Omental fat pad (tissue), 4 donors: ENCODE measurements around the gene ABHD17A. TPM values are rescaled to one million over a fixed set of nuclear protein-coding genes. Genes with fewer than 3 reads are reported as not detected.

ENCODE experiments used
- ATAC-seq: fragments of 150-250 bp; one replicate; pipeline ENCODE4 v1.9.1; 2016; ENCODE audit warnings: mild to moderate bottlenecking, moderate library complexity; ENCODE audit not compliant: low FRiP score
- DNase-seq: peaks from one replicate; pipeline ENCODE4 v3.0.0-alpha.2; 2019; ENCODE audit warnings: low spot score
- CTCF ChIP-seq, 3 donors: fragments of 450-650 bp; IDR thresholded peaks; one replicate each; pipeline ENCODE4 v1.5.1; 2016 to 2017; ENCODE audit warnings: antibody characterized with exemption in 3 of 3, mild to moderate bottlenecking in 3 of 3, moderate library complexity in 2 of 3
- total RNA-seq, 4 donors: library from RNA; depleted of rRNA; stranded (reverse); fragments of >200 nt; gene quantifications; one replicate each; pipeline ENCODE4 v1.1.0, GENCODE V29; 2016

Gene ABHD17A
- total RNA-seq, 4 donors from 2014 or later: 70.1 to 117 (median 87.8) TPM

GRCh38 chr19:1832046-1832663 is 53.1 kb downstream of the ABHD17A start:
- DNase-seq (no peak), ATAC-seq (no peak)
- no peak for TF ChIP-seq CTCF (IDR thresholded peaks at IDR 0.05)

- no peak for DNase-seq
- TF ChIP-seq CTCF (IDR thresholded peaks at IDR 0.05): no peak
- no peak for ATAC-seq
Observed at GRCh38 chr19:1830978-1831377, 54.3 kb downstream of the ABHD17A start.

- ATAC-seq: no peak
- no peak for DNase-seq
- no peak for TF ChIP-seq CTCF (IDR thresholded peaks at IDR 0.05)
Observed at GRCh38 chr19:1830568-1830967, 54.7 kb downstream of the ABHD17A start.

GRCh38 chr19:1829958-1830357 is 55.3 kb downstream of the ABHD17A start:
- no peak for TF ChIP-seq CTCF (IDR thresholded peaks at IDR 0.05)
- no peak for ATAC-seq
- no peak for DNase-seq

- TF ChIP-seq CTCF (IDR thresholded peaks at IDR 0.05): no peak
- DNase-seq: no peak
- no peak for ATAC-seq
Observed at GRCh38 chr19:1828279-1829238, 56.7 kb downstream of the ABHD17A start.

GRCh38 chr19:1827566-1828278 is 57.6 kb downstream of the ABHD17A start:
- DNase-seq: no peak
- no peak for TF ChIP-seq CTCF (IDR thresholded peaks at IDR 0.05)
- ATAC-seq: no peak

Other genes starting within 250 kb of the ABHD17A start
- 10 to 100 TPM; 24.2 to 46.6 (median 40.4) TPM for gene TCF3, start 232.9 kb downstream of the ABHD17A start, total RNA-seq
- gene ONECUT3, start 132.0 kb downstream of the ABHD17A start, total RNA-seq: not detected
- gene ATP8B3, start 73.2 kb downstream of the ABHD17A start, total RNA-seq: 1 to 10 TPM in 3 of 4 donors, under 1 TPM in 1; 0.88 to 2.4 (median 1.9) TPM
- gene REXO1, start 37.0 kb downstream of the ABHD17A start, total RNA-seq: 10 to 100 TPM; 17.0 to 31.3 (median 19.6) TPM
- gene KLF16, start 21.9 kb downstream of the ABHD17A start, total RNA-seq: 10 to 100 TPM in 1 of 4 donors, 1 to 10 TPM in 3; 4.0 to 19.5 (median 6.7) TPM
- gene ADAT3, start 19.9 kb upstream of the ABHD17A start, total RNA-seq: 1 to 10 TPM; 2.4 to 6.2 (median 3.9) TPM
- 10 to 100 TPM; 38.0 to 57.8 (median 45.6) TPM for gene SCAMP4, start 19.9 kb upstream of the ABHD17A start, total RNA-seq
- gene CSNK1G2, start 55.7 kb upstream of the ABHD17A start, total RNA-seq: 10 to 100 TPM; 49.3 to 76.6 (median 52.3) TPM
- gene BTBD2, start 130.2 kb upstream of the ABHD17A start, total RNA-seq: 10 to 100 TPM; 37.1 to 58.3 (median 52.8) TPM
- gene MKNK2, start 165.7 kb upstream of the ABHD17A start, total RNA-seq: 100 to 1,000 TPM; 133 to 232 (median 178) TPM
- 10 to 100 TPM; 29.7 to 51.7 (median 44.8) TPM for gene MOB3A, start 210.8 kb upstream of the ABHD17A start, total RNA-seq
- 1 to 10 TPM; 3.7 to 5.5 (median 4.6) TPM for gene IZUMO4, start 211.4 kb upstream of the ABHD17A start, total RNA-seq